ENCODE data around the gene FHOD1.

- TF ChIP-seq TCF7 (IDR thresholded peaks at IDR 0.05; ENCODE audit: borderline replicate concordance) (no peak), CTCF (IDR thresholded peaks at IDR 0.05 in 2 of 3, conservative IDR thresholded peaks at IDR 0.05 in 1 of 3; ENCODE audit: control insufficient read depth in 2 of 3, extremely low read depth in 1 of 3, insufficient read depth in 1 of 3, low read depth in 3 of 3, low read length in 3 of 3) (no peak), ZNF24 (IDR thresholded peaks at IDR 0.05) (no peak), SP1 (IDR thresholded peaks at IDR 0.05; ENCODE audit: low read depth, low read length) (no peak), PML (IDR thresholded peaks at IDR 0.05; ENCODE audit: low read length) (no peak), ZSCAN29 (IDR thresholded peaks at IDR 0.05) (no peak), JUND (IDR thresholded peaks at IDR 0.05; ENCODE audit: low read depth, low read length) (no peak), RELA (IDR thresholded peaks at IDR 0.05; ENCODE audit: borderline replicate concordance, partially characterized antibody) (no peak), IKZF2 (IDR thresholded peaks at IDR 0.05) (no peak), SMARCA5 (IDR thresholded peaks at IDR 0.05) (no peak)
- TF ChIP-seq, protein P1, sequence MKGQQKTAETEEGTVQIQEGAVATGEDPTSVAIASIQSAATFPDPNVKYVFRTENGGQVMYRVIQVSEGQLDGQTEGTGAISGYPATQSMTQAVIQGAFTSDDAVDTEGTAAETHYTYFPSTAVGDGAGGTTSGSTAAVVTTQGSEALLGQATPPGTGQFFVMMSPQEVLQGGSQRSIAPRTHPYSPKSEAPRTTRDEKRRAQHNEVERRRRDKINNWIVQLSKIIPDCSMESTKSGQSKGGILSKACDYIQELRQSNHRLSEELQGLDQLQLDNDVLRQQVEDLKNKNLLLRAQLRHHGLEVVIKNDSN (IDR thresholded peaks at IDR 0.05; ENCODE audit: borderline replicate concordance, extremely low read length, insufficient read depth, low read depth, low read length): no peak
- TF ChIP-seq, protein P2, sequence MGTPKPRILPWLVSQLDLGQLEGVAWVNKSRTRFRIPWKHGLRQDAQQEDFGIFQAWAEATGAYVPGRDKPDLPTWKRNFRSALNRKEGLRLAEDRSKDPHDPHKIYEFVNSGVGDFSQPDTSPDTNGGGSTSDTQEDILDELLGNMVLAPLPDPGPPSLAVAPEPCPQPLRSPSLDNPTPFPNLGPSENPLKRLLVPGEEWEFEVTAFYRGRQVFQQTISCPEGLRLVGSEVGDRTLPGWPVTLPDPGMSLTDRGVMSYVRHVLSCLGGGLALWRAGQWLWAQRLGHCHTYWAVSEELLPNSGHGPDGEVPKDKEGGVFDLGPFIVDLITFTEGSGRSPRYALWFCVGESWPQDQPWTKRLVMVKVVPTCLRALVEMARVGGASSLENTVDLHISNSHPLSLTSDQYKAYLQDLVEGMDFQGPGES (IDR thresholded peaks at IDR 0.05): no peak
Observed at GRCh38 chr16:67235816-67236562, 11.3 kb downstream of the FHOD1 start.

Data from GM12878 (cell line).